Heart right ventricle (tissue), 16 donors: ENCODE measurements around the gene ARAP2. TPM values are rescaled to one million over a fixed set of nuclear protein-coding genes. Genes with fewer than 3 reads are reported as not detected.

Experiments
- ATAC-seq, 8 donors: fragments of 200-7000 bp; cut with Tn5 transposase; one replicate each; pipeline ENCODE4 v1.9.1; 2020; ENCODE audit warnings: mild to moderate bottlenecking in 8 of 8, moderate library complexity in 8 of 8, moderate number of reproducible peaks in 1 of 8
- DNase-seq, 2 donors: peaks; one replicate each; pipeline ENCODE4 v3.0.0-alpha.2; 2020
- H3K27ac ChIP-seq, 10 donors: fragments of 200-600 bp; sonication (generic) in 2 of 10; one replicate each; pipeline versions ENCODE4 v1.5.0 to v1.8.0; 2020 to 2022; ENCODE audit warnings: mild to moderate bottlenecking in 3 of 10
- H3K27me3 ChIP-seq, 7 donors: fragments of 200-600 bp; one replicate each; pipeline ENCODE4 v1.8.0; 2021 to 2022; ENCODE audit warnings: mild to moderate bottlenecking in 2 of 7
- H3K36me3 ChIP-seq, 9 donors: fragments of 200-600 bp; sonication (generic) in 1 of 9; one replicate each; pipeline versions ENCODE4 v1.5.0 to v1.8.0; 2020 to 2022; ENCODE audit warnings: mild to moderate bottlenecking in 2 of 9
- H3K4me1 ChIP-seq, 9 donors: fragments of 200-600 bp; sonication (generic) in 1 of 9; one replicate each; pipeline versions ENCODE4 v1.5.0 to v1.8.0; 2020 to 2022; ENCODE audit warnings: mild to moderate bottlenecking in 4 of 9
- H3K4me3 ChIP-seq, 10 donors: fragments of 200-600 bp; sonication (generic) in 2 of 10; one replicate each; pipeline versions ENCODE4 v1.5.0 to v1.8.0; 2020 to 2022; ENCODE audit warnings: mild to moderate bottlenecking in 7 of 10, moderate library complexity in 2 of 10
- H3K9me3 ChIP-seq, 11 donors: fragments of 200-600 bp in 10 of 11; sonication (generic) in 2 of 11; one replicate each; pipeline versions ENCODE4 v1.5.0 to v1.8.0; 2013 to 2022; ENCODE audit warnings: mild to moderate bottlenecking in 2 of 11, control low read depth in 1 of 11, moderate library complexity in 1 of 11
- CTCF ChIP-seq, 9 donors: fragments of 200-600 bp; sonication (generic) in 2 of 9; IDR thresholded peaks; one replicate each; pipeline versions ENCODE4 v1.5.0 to v1.8.0; 2021 to 2022; ENCODE audit warnings: antibody characterized with exemption in 9 of 9, mild to moderate bottlenecking in 5 of 9, moderate library complexity in 1 of 9
- WGBS, 2 donors: extraction: QIAGEN DNeasy Blood & Tissue Kit; methylation state at CpG; one replicate each; pipeline ENCODE4 v1.1.7; 2013; ENCODE audit warnings: inconsistent platforms in 1 of 2; 5-methylcytosine and 5-hydroxymethylcytosine counted together
- intact Hi-C, 10 donors: fragments of 100-400 bp; cut with DNase I; formaldehyde crosslinking; loops; one replicate each; pipeline versions ENCODE4 v1.11.1 to v1.14.2; 2022
- polyA plus RNA-seq, 2 donors: library from polyadenylated mRNA; stranded (reverse); fragments of 200-250 nt; gene quantifications; one replicate each; pipeline ENCODE4 v1.2.3, GENCODE V29; 2013
- total RNA-seq, 10 donors: library from RNA; stranded (reverse); fragmentation: NEBNext Ultra II Directional in 3 of 10; extraction: Animal tissue kit (Norgen Biotek cat#: 25700) in 3 of 10; gene quantifications; one replicate each; pipeline versions ENCODE4 v1.2.1 to v1.2.4, GENCODE V29; 2021 to 2023
- donor health status: Arrhythmogenic right ventricular cardiomyopathy.
- donor health status: ischemic (EF 13 %, LVEDD 7.1; RV severe dilation, severe dysfunction).
- donor health status: healthy with polysubstance abuse.
- donor health status: DM: no; HTN: yes; CAD: no.
- donor health status: DM: no; HTN: no; CAD: no.
- donor health status: ischemic (EF 25% LVEDD 6.9; RV normal size, moderate dysfunction).
- donor health status: ischemic (EF 25% LVEDD 5.7; RV mildly dilated, moderate dysfunction).
- donor health status: healthy.
- donor health status: DM: yes; HTN: yes; CAD: no.
- donor health status: Ischemic cardiomyopathy.
- donor health status: ischemic (EF 35%, LVEDD 5.7; RV mildly dilated, moderate dysfunction).
- donor health status: nonischemic (EF 11% LVEDD 7.7; RV severe dilation, severe dysfunction).
- donor health status: DM: yes; HTN: yes; CAD: no.
- donor health status: PGD.
- donor health status: ischemic (EF 29% LVEDD 5.4; RV normal size, mild dysfunction).
- donor health status: nonischemic (EF 23%, LVEDD 6.1; RV moderate dilation, normal function).

ARAP2 gene
- total and polyA plus RNA-seq, 12 donors, result 0.19 to 6.9 (median 2.5) TPM

- DNase-seq (no peak), ATAC-seq (no peak)
- Histone ChIP-seq H3K9me3 (no peaks in the 10 kb centered on the region), H3K27me3 (no peaks in the 10 kb centered on the region), H3K27ac (no peak overlapping the region), H3K4me3 (no peak overlapping the region), H3K36me3 (peaks cover 0 to 55% (median 0%) of the 10 kb centered on the region in 9 donors), H3K4me1 (no peaks in the 10 kb centered on the region)
- no peak for TF ChIP-seq CTCF (IDR thresholded peaks at IDR 0.05)
- intact Hi-C loops, result no loop called here
- WGBS, 2 donors, result 53 to 59% methylated on average over 2 of the region's 2 CpGs
Observed at GRCh38 chr4:36067116-36067515, 177.2 kb downstream of the ARAP2 start.

- intact Hi-C loops, result no loop called here
- ATAC-seq, result no peak
- no peak for DNase-seq
- TF ChIP-seq CTCF (IDR thresholded peaks at IDR 0.05), result no peak
- no peaks in the 10 kb centered on the region for H3K27me3 ChIP-seq
- 75 to 78% methylated on average over 1 of the region's 1 CpG for WGBS, 2 donors
- no peaks in the 10 kb centered on the region for H3K9me3 ChIP-seq
- H3K27ac ChIP-seq, result no peak overlapping the region
- H3K36me3 ChIP-seq, result peaks cover 0 to 50% (median 0%) of the 10 kb centered on the region in 9 donors
- H3K4me1 ChIP-seq, result no peaks in the 10 kb centered on the region
- no peak overlapping the region for H3K4me3 ChIP-seq
Observed at GRCh38 chr4:36065274-36065871, 178.9 kb downstream of the ARAP2 start.

GRCh38 chr4:36064117-36064516 lies 180.2 kb downstream of the ARAP2 start:
- Histone ChIP-seq H3K4me3 (no peak overlapping the region), H3K36me3 (peaks cover 0 to 39% (median 0%) of the 10 kb centered on the region in 9 donors), H3K9me3 (no peaks in the 10 kb centered on the region), H3K4me1 (no peaks in the 10 kb centered on the region), H3K27ac (no peak overlapping the region), H3K27me3 (no peaks in the 10 kb centered on the region)
- no peak for ATAC-seq
- DNase-seq, result no peak
- intact Hi-C loops, result no loop called here
- TF ChIP-seq CTCF (IDR thresholded peaks at IDR 0.05), result no peak

GRCh38 chr4:36056136-36056535 lies 188.2 kb downstream of the ARAP2 start:
- intact Hi-C loops, result no loop called here
- no peaks in the 10 kb centered on the region for H3K36me3 ChIP-seq
- H3K27ac ChIP-seq, result no peak overlapping the region
- DNase-seq (no peak), ATAC-seq (no peak)
- H3K27me3 ChIP-seq, result no peaks in the 10 kb centered on the region
- H3K9me3 ChIP-seq, result no peaks in the 10 kb centered on the region
- H3K4me3 ChIP-seq, result no peak overlapping the region
- H3K4me1 ChIP-seq, result no peaks in the 10 kb centered on the region
- WGBS, 2 donors, result 63 to 72% methylated on average over 1 of the region's 1 CpG
- TF ChIP-seq CTCF (IDR thresholded peaks at IDR 0.05), result no peak
